H1 (cell line): ENCODE measurements around the gene GALNT2. TPM values are rescaled to one million over a fixed set of nuclear protein-coding genes. Genes with fewer than 3 reads are reported as not detected.

Experiments
- CTBP2 ChIP-seq: IDR thresholded peaks from 2 replicates; pipeline ENCODE4 v1.7.0; 2011; ENCODE audit warnings: borderline replicate concordance, mild to moderate bottlenecking, moderate library complexity, mixed read lengths, low read length; ENCODE audit not compliant: insufficient read depth, insufficient read length
- polyA plus RNA-seq, 7 experiments: library from polyadenylated mRNA; depleted of rRNA in 3 of 7; stranded (reverse) in 5 of 7; unstranded in 2 of 7; fragments of >200 nt in 5 of 7; fragments of 200-250 nt in 2 of 7; gene quantifications; 1 replicate in 5 of 7; 2 replicates in 1 of 7; 4 replicates in 1 of 7; pipeline versions ENCODE4 v1.2.1 to v1.2.3, GENCODE V29; 2011 to 2013; ENCODE audit warnings: missing spikeins in 2 of 7, mixed read lengths in 2 of 7
- total RNA-seq: library from RNA; stranded (reverse); fragmentation: NEBNext Ultra II Directional; extraction: Animal tissue kit (Norgen Biotek cat#: 25700); gene quantifications from 2 replicates; pipeline ENCODE4 v1.2.1, GENCODE V29; 2021
- TF ChIP-seq, protein P1 (sequence below): IDR thresholded peaks from 2 replicates; pipeline ENCODE4 v1.6.1; 2011; ENCODE audit warnings: low read length, improper control_type of control experiment

Gene GALNT2
- total and polyA plus RNA-seq, 2 of the 8 experiments (the other 6 are each of a cell fraction or from before 2014, with no cell fraction given), result 34.5 to 75.3 TPM

DNA sequence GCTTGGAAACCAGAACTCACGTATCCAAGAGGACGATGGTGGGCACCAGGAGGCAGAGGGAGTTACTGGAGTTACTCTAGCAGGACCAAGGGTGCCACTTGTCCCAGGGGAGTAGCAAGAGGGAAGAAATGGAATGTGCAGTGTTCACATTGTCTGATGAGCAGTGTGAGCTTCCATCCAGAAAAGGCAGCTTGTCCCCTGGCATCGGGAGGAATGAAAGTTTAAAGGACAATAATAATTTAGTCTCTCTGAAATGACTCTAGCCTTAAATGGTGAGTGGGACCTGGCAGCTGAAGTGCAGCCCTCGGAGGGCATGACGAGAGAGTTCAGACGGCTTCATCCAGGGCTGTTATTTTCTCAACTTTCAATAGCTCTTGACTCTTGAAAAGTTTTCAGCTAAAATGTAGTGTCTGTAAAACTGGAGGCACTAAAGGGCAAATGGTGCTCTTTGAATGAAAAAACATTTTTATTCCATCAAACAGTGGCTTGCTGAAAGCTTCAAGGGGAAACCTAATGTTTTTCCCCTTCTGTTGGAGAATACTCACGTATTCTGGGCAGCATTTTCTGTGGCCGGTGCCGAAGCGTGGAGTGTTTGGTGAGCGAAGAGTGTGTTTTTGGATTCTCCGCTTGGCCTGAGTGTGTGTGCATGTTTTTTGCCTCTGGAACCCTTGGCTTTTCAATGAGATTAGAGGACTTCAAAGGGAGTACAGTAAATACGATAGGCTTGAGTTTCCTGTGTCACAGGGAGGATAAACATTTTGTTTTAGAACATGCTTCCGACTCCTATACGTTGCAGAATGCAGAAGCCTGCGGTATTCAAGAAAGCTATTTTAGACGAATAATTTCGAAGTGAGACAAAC lies 157.3 kb downstream of the GALNT2 start (continued):
- TF ChIP-seq, protein P1, sequence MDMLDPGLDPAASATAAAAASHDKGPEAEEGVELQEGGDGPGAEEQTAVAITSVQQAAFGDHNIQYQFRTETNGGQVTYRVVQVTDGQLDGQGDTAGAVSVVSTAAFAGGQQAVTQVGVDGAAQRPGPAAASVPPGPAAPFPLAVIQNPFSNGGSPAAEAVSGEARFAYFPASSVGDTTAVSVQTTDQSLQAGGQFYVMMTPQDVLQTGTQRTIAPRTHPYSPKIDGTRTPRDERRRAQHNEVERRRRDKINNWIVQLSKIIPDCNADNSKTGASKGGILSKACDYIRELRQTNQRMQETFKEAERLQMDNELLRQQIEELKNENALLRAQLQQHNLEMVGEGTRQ, result no peak
- TF ChIP-seq CTBP2, result no peak
